ENCODE data around the gene CD151.
A peak's percentile ranks its signal among the peaks of the same experiment; 100 is the strongest.

The CD151 gene

DNA sequence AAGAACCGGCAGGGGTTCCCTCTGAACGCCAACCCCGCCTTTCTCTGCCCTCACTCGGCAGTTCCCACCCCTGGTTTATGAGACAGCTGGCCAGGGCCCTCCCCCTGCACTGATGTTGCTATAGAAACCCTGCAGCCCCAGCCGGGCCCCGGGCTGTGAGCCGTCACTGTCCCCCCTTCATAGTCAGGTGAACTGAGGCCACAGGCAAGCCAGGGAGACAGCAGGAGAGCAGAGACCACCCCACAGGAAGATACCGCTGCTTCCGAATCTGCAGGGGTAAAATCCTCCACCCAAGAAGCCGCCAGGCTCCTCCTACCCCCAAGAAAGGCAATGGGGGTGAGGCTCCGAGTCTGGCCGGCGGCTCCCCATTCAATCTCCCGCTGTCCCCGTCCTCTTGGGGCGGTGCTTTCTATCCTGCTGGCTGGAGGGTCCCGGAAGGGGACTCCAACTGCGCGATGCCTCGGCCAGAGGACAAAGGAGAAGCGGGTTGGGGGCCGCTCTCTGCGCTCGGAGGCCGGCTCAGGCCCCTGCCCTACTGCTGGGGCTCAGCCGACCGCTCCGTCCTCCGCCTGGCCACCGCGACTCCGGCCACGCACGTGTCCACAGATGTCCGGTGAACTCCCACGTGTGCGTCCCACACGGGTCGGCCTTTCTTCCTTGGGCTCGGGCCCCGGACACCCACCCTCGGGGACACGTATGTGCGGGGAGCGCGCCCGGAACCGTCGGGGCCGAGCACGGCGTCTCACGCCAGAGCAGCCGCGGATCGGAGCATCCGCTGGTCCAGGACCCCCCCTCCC, 35.3 kb upstream of the CD151 start:
- DNase-seq: peak; percentile 88

GRCh38 chr11:798093-798713, 34.5 kb upstream of the CD151 start, which contains the start of gene SLC25A22:
Gene SLC25A22 (minus strand): TSS chr11:798281. CDS start chr11:795006, 3,275 bp downstream.
- DNase-seq: peak; percentile 85

GRCh38 chr11:799641-800316, 33.0 kb upstream of the CD151 start:
- DNase-seq: no peak

DNA sequence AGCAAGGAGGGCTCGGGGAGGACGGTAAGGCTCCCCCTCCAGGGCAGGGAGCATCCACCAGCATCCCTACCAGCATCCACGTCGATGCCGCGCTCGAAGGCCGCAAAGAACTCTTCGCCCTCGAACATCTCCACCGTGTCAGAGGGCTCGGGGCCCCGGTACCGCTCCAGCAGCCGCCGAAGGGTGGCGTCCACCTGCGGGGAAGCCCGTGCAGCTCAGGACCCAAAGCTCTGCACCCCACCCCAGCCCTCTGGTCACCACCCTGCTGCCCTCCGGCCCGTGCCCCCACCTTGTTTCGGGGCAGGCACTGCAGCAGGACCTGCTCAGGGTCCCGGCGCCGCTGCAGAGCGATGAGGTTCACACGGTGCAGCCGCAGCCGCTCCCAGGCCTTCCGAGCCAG, 32.3 kb upstream of the CD151 start:
- no peak for DNase-seq

DNA sequence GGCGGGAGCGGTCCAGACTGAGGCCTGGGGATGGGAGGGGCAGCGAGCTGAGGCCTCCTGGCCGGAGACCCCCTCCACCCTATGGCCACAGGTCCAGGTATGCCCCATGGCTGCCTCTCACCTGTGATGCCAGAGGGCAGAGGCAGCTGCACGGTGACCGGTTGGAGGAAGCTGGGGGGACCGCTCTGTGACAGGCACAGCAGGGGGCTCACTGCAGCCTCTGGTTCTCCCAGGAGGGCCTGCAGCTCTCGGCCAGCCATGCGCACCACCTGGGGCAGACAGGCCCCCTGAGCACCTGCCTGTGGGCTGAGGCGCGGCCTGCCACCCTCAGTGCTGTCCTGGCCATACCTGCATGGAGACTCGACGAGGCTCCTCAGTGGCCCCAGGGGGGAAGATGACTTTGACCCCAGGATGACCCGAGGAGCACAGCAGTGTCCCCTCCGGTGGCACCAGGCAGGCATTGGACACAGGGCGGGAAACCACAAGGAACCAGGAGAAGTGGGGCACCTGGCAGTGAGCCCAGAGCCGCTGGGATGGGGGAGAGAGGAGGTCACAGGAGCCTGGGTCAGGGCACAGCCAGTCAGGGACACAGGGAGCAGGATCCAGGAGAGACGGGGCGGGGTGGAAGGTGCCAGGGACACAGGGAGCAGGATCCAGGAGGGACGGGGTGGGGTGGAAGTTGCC, 31.5 kb upstream of the CD151 start:
- no peak for DNase-seq

- no peak for DNase-seq
These were observed 30.6 kb upstream of the CD151 start for GRCh38 chr11:802018-802617.

GRCh38 chr11:802693-803466, 29.9 kb upstream of the CD151 start:
- no peak for DNase-seq

GRCh38 chr11:803467-803742, 29.3 kb upstream of the CD151 start:
- DNase-seq: no peak

- no peak for DNase-seq
These were observed 28.8 kb upstream of the CD151 start for GRCh38 chr11:803770-804598.

DNA sequence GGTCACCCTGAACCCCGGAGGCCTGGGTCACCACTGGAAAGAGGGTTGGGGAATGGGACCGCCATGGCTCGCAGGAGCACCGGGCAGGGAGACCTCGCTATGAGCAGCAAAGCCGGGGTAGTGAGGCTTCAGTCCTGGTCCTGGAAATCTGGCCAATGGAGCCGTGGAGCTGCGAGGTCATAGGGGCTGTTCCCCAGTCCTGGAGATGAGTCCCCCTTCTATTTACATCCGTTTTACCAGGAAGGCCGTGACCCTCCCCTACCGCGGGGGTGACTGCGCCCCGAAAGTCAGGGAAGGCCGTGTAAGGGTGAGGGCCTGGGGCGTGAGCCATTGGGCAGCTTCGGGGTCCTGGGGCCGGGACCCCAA, 28.2 kb upstream of the CD151 start:
- no peak for DNase-seq

- DNase-seq: peak; percentile 67
These were observed 24.1 kb upstream of the CD151 start for GRCh38 chr11:808427-809286.

- peak; percentile 97 for DNase-seq
These were observed 23.3 kb upstream of the CD151 start, which contains the start of gene RPLP2 for GRCh38 chr11:809287-810039. Gene RPLP2 (plus strand): TSS chr11:809967. CDS start chr11:810235, 268 bp downstream.

GRCh38 chr11:810040-810567, 22.6 kb upstream of the CD151 start:
- DNase-seq: no peak

- DNase-seq: no peak
These were observed 21.1 kb upstream of the CD151 start for GRCh38 chr11:811446-812245.

DNA sequence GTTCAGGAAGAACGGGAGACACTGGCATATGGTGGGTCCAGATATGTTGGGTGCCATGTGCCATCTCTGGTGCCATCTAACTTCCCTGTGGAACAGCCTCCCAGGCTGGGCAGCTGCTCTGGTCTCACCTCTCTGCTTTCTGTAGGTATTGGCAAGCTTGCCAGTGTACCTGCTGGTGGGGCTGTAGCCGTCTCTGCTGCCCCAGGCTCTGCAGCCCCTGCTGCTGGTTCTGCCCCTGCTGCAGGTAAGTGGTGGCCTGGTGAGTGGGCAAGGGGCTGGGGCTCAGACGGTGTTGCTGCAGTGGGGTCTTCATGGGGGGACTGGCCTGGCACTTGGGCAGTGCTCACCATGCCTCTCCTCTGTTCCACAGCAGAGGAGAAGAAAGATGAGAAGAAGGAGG, 20.4 kb upstream of the CD151 start:
- DNase-seq: no peak

GRCh38 chr11:813072-813455, 19.7 kb upstream of the CD151 start:
- DNase-seq: no peak

DNA sequence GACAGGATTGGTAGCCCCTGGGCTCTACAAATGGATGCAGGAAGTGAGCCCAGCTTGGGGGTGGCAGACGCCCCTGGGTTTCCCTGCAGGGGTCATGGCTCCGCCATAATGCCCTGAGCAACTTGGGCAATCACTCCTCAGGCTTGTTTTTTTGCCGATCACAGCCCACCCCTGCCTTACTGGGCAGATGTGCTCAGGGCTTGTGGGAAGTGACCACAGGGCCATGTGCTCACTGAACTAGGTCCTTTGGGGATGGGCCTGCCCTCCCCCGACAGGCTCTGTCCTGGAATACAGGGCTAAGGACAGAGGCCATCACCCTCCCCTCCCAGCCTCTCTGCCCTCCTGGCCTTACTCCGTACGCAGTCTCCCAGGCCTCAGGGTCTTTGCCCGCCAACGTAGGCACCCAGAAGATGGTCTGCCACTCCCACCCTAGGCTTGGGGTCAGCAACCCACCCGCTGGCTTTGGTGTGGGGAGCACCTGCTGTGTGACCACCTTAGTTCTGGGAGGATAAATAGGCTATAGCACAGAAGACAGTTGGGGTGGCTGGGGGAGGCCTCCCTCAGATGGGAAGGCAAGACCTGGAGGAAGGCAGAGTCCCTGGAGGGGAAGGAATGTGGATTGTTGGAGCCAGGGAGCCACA, 19.2 kb upstream of the CD151 start:
- DNase-seq: no peak
